CD14-positive monocyte (primary cell): ENCODE data around the gene ARL11. TPM values are rescaled to one million over a fixed set of nuclear protein-coding genes. Genes with fewer than 3 reads are reported as not detected.
A peak's percentile ranks its signal among the peaks of the same experiment; 100 is the strongest.

Experiments used
- DNase-seq, 3 donors: peaks; one replicate each; pipeline ENCODE4 v3.0.0-alpha.2; 2011 to 2022
- H2AFZ ChIP-seq: 2 replicates; pipeline ENCODE4 v1.6.0; 2012; ENCODE audit warnings: mild to moderate bottlenecking, low read depth, low read length, inconsistent platforms; ENCODE audit not compliant: insufficient read depth, poor library complexity, severe bottlenecking
- H3K27ac ChIP-seq, 2 donors: 1 replicate in 1 of 2; 2 replicates in 1 of 2; pipeline ENCODE4 v1.5.1; 2012 to 2013; ENCODE audit warnings: low read length in 2 of 2, control low read depth in 1 of 2, inconsistent platforms in 1 of 2, low read depth in 1 of 2, mild to moderate bottlenecking in 1 of 2
- H3K27me3 ChIP-seq, 2 donors: one replicate each; pipeline versions ENCODE4 v1.6.0 to v1.6.1; 2011 to 2013; ENCODE audit warnings: low read length in 2 of 2; ENCODE audit not compliant: control insufficient read depth in 2 of 2, insufficient read depth in 2 of 2
- H3K36me3 ChIP-seq, 2 donors: replicated peaks in 1 of 2; 1 replicate in 1 of 2; 2 replicates in 1 of 2; pipeline versions ENCODE4 v1.5.1 to v1.6.1; 2012 to 2013; ENCODE audit warnings: low read length in 2 of 2, control low read depth in 1 of 2, inconsistent platforms in 1 of 2, mild to moderate bottlenecking in 1 of 2; ENCODE audit not compliant: insufficient read depth in 2 of 2, control insufficient read depth in 1 of 2
- H3K4me1 ChIP-seq, 2 donors: 1 replicate in 1 of 2; 2 replicates in 1 of 2; pipeline versions ENCODE4 v1.5.1 to v1.6.1; 2012 to 2013; ENCODE audit warnings: low read length in 2 of 2, control low read depth in 1 of 2, inconsistent platforms in 1 of 2, mild to moderate bottlenecking in 1 of 2, moderate library complexity in 1 of 2; ENCODE audit not compliant: insufficient read depth in 2 of 2, control insufficient read depth in 1 of 2
- H3K4me2 ChIP-seq: replicated peaks from 2 replicates; pipeline ENCODE3; 2012; ENCODE audit warnings: low read length, moderate library complexity, mild to moderate bottlenecking; ENCODE audit not compliant: poor library complexity, severe bottlenecking; ENCODE audit errors: extremely low read depth
- H3K4me3 ChIP-seq, 3 experiments: fragments of 200-600 bp in 1 of 3; sonication (generic) in 1 of 3; replicated peaks in 1 of 3; 1 replicate in 2 of 3; 2 replicates in 1 of 3; pipeline ENCODE4 v1.5.1; 2011 to 2013; ENCODE audit warnings: low read length in 3 of 3, mild to moderate bottlenecking in 3 of 3, control low read depth in 2 of 3, low read depth in 2 of 3, inconsistent platforms in 1 of 3, moderate library complexity in 1 of 3
- H3K79me2 ChIP-seq: 2 replicates; pipeline ENCODE4 v1.6.0; 2012; ENCODE audit warnings: mild to moderate bottlenecking, control low read depth, inconsistent platforms, low read length, moderate library complexity; ENCODE audit not compliant: insufficient read depth
- H3K9ac ChIP-seq: 2 replicates; pipeline ENCODE4 v1.6.0; 2017; ENCODE audit warnings: low read length, mild to moderate bottlenecking; ENCODE audit not compliant: insufficient read depth, poor library complexity, severe bottlenecking
- H3K9me3 ChIP-seq, 2 donors: replicated peaks in 1 of 2; 1 replicate in 1 of 2; 2 replicates in 1 of 2; pipeline versions ENCODE4 v1.5.1 to v1.6.1; 2012 to 2013; ENCODE audit warnings: low read length in 2 of 2, control low read depth in 1 of 2; ENCODE audit not compliant: control insufficient read depth in 1 of 2, insufficient read depth in 1 of 2
- H4K20me1 ChIP-seq: 2 replicates; pipeline ENCODE4 v1.6.0; 2012; ENCODE audit warnings: mild to moderate bottlenecking, low read length, control low read depth, moderate library complexity; ENCODE audit not compliant: insufficient read depth
- H3K27ac Mint-ChIP-seq, 7 donors: one replicate each; pipeline ENCODE4 v1.8.0; 2020; ENCODE audit warnings: mild to moderate bottlenecking in 7 of 7, mixed read lengths in 7 of 7, moderate library complexity in 6 of 7, inconsistent platforms in 2 of 7
- H3K27me3 Mint-ChIP-seq, 3 donors: one replicate each; pipeline ENCODE4 v1.8.0; 2021 to 2022; ENCODE audit warnings: low read depth in 3 of 3, mild to moderate bottlenecking in 3 of 3, mixed read lengths in 3 of 3, moderate library complexity in 3 of 3, inconsistent platforms in 1 of 3
- H3K36me3 Mint-ChIP-seq, 2 donors: one replicate each; pipeline ENCODE4 v1.8.0; 2020; ENCODE audit warnings: mixed read lengths in 2 of 2, inconsistent platforms in 1 of 2, mild to moderate bottlenecking in 1 of 2
- H3K4me1 Mint-ChIP-seq: one replicate; pipeline ENCODE4 v1.8.0; 2020; ENCODE audit warnings: mild to moderate bottlenecking, mixed read lengths
- H3K4me3 Mint-ChIP-seq, 2 donors: one replicate each; pipeline ENCODE4 v1.8.0; 2020; ENCODE audit warnings: mild to moderate bottlenecking in 2 of 2, mixed read lengths in 2 of 2, moderate library complexity in 1 of 2
- H3K9me3 Mint-ChIP-seq, 7 donors: one replicate each; pipeline ENCODE4 v1.8.0; 2020 to 2022; ENCODE audit warnings: mixed read lengths in 7 of 7, mild to moderate bottlenecking in 6 of 7, moderate library complexity in 6 of 7, inconsistent platforms in 2 of 7
- CTCF ChIP-seq: fragments of 200-600 bp; IDR thresholded peaks from one replicate; pipeline ENCODE4 v1.8.0; 2022; ENCODE audit warnings: antibody characterized with exemption, mild to moderate bottlenecking
- WGBS: methylation state at CpG from one replicate; pipeline ENCODE4 v1.1.5; 2013; ENCODE audit warnings: missing lambda C conversion rate; ENCODE audit not compliant: insufficient coverage; 5-methylcytosine and 5-hydroxymethylcytosine counted together
- intact Hi-C, 2 donors: fragments of 100-400 bp; cut with micrococcal nuclease; formaldehyde crosslinking; loops; one replicate each; pipeline versions ENCODE4 v1.15.0 to v1.15.1; 2023
- polyA plus RNA-seq, 3 donors: library from polyadenylated mRNA; depleted of rRNA in 1 of 3; unstranded in 2 of 3; stranded (reverse) in 1 of 3; fragments of 300-500 nt in 2 of 3; fragments of >200 nt in 1 of 3; fragmentation: Illumina TruSeq in 2 of 3; gene quantifications; 1 replicate in 2 of 3; 2 replicates in 1 of 3; pipeline ENCODE4 v1.2.3, GENCODE V29; 2012 to 2021

The ARL11 gene
- polyA plus RNA-seq, 3 donors = 12.8 to 19.2 (median 15.2) TPM

- H3K36me3 ChIP-seq = peaks cover 5 to 30% of the 10 kb centered on the region in 2 donors
- no peak overlapping the region for H3K9ac ChIP-seq
- intact Hi-C loops = no loop called here
- WGBS = 100% methylated on average over 1 of the region's 4 CpGs
- H3K79me2 ChIP-seq = peaks cover 81% of the 10 kb centered on the region
- no peak overlapping the region for H3K4me2 ChIP-seq
- H3K4me3 ChIP-seq = no peak overlapping the region
- no peak for DNase-seq
- peaks cover 81% of the 10 kb centered on the region for H3K4me1 Mint-ChIP-seq
- no peak overlapping the region for H3K4me3 Mint-ChIP-seq
- H2AFZ ChIP-seq = no peak overlapping the region
- H3K9me3 Mint-ChIP-seq = no peaks in the 10 kb centered on the region
- H3K27me3 ChIP-seq = no peaks in the 10 kb centered on the region
- H4K20me1 ChIP-seq = peaks cover 36% of the 10 kb centered on the region
- H3K27ac ChIP-seq = peak overlapping the region in 1 of 2 donors; percentile 38
- no peaks in the 10 kb centered on the region for H3K27me3 Mint-ChIP-seq
- H3K4me1 ChIP-seq = peaks cover 76 to 81% of the 10 kb centered on the region in 2 donors
- H3K36me3 Mint-ChIP-seq = peaks cover 37 to 55% of the 10 kb centered on the region in 2 donors
- peak overlapping the region in 5 of 7 donors; percentile 50 to 83 (median 80) for H3K27ac Mint-ChIP-seq
- H3K9me3 ChIP-seq = no peaks in the 10 kb centered on the region
- no peak for TF ChIP-seq CTCF
Measured at GRCh38 chr13:49633710-49634109, 5.4 kb downstream of the ARL11 start.

- peaks cover 72% of the 10 kb centered on the region for H3K79me2 ChIP-seq
- WGBS = 43% methylated on average over 6 of the region's 10 CpGs
- peaks cover 4 to 22% of the 10 kb centered on the region in 2 donors for H3K36me3 ChIP-seq
- H3K4me3 ChIP-seq = peak overlapping the region; percentile 44 to 91 (median 67)
- H4K20me1 ChIP-seq = peaks cover 30% of the 10 kb centered on the region
- peak overlapping the region; percentile 30 for H3K9ac ChIP-seq
- H2AFZ ChIP-seq = peak overlapping the region; percentile 40
- H3K4me3 Mint-ChIP-seq = peak overlapping the region; percentile 68 to 83
- H3K27ac ChIP-seq = peak overlapping the region; percentile 22 to 80
- H3K4me2 ChIP-seq = peak overlapping the region; percentile 69
- intact Hi-C loops = no loop called here
- peaks cover 70 to 76% of the 10 kb centered on the region in 2 donors for H3K4me1 ChIP-seq
- no peaks in the 10 kb centered on the region for H3K9me3 ChIP-seq
- no peak for TF ChIP-seq CTCF
- H3K9me3 Mint-ChIP-seq = no peaks in the 10 kb centered on the region
- H3K27ac Mint-ChIP-seq = peak overlapping the region; percentile 72 to 87 (median 79)
- peak; percentile 59 to 69 (median 64) for DNase-seq
- peaks cover 30 to 57% of the 10 kb centered on the region in 2 donors for H3K36me3 Mint-ChIP-seq
- no peaks in the 10 kb centered on the region for H3K27me3 Mint-ChIP-seq
- peaks cover 77% of the 10 kb centered on the region for H3K4me1 Mint-ChIP-seq
- no peaks in the 10 kb centered on the region for H3K27me3 ChIP-seq
Measured at GRCh38 chr13:49635599-49636433, 7.5 kb downstream of the ARL11 start.
